ENCODE data around the gene GCN1.
"Not testable (repeated sequence)": the region's sequence is repeated elsewhere in the genome, so short reads cannot be mapped to it uniquely, and the experiment has no call there.

The GCN1 gene

GRCh38 chr12:120215766-120216735 is 21.5 kb upstream of the GCN1 start:
- no peak for DNase-seq (ENCODE audit: extremely low read depth in 1 of 2, low read depth in 1 of 2)

DNA sequence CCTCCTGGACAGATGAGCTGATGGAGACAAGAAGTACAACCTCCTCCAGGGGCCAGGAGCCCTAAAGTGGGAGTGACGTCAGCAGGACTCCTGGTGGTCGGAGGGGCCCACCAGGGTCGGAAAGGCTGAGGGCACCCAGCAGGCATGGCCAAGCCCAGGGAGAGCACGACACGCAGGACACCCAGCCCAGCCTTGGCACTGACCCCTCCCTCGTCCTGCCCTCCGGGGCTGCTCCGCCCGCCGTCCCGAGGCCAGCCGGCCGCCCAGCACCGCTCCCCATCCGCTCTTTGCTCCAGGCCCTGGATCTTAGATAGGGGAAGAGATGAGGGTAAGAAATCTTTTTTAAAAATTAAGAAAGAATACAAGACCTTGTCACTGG is 20.8 kb upstream of the GCN1 start:
- DNase-seq (ENCODE audit: extremely low read depth in 1 of 2, low read depth in 1 of 2): no peak

DNA sequence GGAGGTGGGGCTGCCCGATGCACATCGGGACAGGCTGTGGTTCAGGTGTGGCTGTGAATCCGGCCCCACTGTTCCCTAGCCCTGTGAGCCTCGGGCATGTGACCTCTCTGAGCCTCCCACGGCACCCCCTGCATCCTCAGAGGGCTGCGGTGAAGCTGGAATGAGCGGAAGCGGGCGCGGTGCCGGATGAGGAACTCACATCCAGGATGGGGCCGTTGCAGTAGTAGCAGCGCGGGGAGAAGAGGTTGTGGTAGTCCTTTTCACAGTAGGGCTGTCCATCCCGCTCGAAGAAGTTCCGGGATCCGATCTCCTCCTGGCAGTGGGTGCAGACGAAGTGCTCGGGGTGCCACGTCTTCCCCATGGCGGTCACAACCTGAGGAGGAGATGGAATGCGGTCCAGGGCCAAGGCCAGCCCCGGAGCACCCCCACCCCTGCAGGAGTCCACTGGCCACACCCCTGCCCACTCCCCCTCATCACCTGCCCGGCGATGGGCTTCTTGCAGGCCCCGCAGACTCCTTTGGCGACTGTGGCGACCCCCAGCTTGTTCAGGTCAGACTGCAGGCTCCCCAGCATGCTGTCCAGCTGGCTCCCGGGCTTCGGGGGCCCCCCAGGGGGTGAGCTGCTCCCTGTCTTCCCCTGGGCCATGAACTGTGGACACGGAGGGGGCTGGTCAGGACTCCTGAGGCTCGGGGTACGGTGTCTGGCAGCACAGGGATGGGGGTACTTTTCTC is 20.3 kb upstream of the GCN1 start:
- no peak for DNase-seq (ENCODE audit: extremely low read depth in 1 of 2, low read depth in 1 of 2)

DNA sequence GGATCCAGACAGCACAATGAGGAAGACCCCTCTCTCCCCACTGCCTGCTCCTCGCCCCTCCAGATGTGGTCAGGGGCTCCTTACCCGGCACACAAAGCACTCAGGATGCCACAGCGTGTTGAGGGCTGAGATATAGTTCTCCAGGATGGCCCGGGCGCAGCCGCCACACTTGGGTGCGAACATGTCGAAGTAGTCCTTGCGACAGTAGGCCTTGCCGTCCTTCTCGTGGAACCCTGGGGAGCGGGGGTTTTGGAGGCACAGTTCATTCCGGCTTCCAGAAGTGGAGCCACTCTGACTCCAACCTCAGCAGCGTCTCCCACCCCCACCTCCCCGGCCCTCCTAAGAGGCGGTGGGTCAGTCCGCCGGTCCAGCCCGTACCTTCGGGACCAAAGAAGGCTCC is 19.2 kb upstream of the GCN1 start:
- DNase-seq (ENCODE audit: extremely low read depth in 1 of 2, low read depth in 1 of 2): no peak

DNA sequence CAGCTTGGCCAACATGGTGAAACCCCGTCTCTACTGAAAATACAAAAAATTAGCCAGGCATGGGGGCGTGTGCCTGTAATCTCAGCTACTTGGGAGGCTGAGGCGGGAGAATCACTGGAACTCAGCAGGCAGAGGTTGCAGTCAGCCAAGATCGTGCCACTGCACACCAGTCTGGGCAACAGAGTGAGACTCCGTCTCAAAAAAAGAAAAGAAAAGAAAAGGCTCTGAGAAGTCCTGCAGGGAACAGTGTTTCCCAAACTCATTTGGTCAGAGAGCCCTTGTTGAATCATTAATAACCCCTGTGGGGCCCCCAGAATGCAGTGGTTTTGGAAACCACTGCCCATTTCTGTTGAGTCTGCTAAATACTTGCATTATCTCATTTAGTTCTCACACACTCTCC is 18.7 kb upstream of the GCN1 start:
- not testable (repeated sequence) for DNase-seq (ENCODE audit: extremely low read depth in 1 of 2, low read depth in 1 of 2)

- DNase-seq (ENCODE audit: extremely low read depth in 1 of 2, low read depth in 1 of 2): no peak
These were observed 17.8 kb upstream of the GCN1 start for GRCh38 chr12:120212301-120212700.

DNA sequence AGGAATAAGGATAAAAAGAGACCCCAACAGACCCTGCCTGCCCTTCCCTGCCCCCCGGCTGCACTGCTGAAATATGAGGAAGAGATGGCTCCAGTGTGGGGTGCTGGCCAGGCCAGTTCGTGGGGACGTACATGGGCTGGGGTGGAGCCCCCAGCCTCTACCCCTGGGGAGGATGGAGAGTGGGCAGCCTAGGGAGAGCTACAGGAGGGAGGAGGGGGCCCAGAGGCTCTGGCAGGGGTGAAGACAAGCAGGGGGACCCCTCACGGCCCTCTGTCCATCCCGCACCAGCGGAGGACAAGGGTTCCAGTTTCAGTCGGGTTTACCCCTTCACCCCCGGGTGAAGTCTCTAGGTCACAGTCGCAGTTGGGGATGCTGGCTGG is 17.4 kb upstream of the GCN1 start:
- no peak for DNase-seq (ENCODE audit: extremely low read depth in 1 of 2, low read depth in 1 of 2)

DNA sequence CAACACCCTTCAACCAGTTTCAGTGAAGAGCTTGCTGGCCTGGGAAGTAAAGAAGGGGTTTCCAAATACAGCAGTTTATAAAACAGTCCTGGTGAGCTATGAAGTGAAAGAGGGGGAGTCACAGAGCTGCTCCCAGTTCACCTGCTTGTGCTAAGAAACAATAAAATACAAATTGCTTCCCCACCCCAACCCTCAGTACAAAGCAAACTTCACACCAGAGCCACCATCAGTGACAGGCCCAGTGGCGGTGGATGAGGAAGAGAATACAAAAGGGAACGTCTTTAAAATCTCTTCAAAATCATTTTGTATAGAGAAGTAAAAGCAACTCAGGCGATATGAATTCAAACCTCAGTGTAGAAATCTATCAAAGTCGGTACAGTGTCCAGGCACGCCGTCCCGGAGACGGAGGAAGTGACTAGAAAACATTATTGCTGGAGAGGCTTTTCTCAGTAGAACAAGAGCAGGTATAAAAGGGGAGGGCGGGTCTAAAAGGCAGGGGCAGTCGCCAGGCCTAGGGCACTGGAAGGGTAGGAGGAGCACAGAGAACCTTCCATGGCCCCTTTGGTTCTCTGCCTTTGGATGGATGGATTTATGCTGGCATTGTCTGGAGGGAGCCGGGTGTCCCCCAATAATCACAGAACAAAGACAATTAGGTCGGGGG is 16.9 kb upstream of the GCN1 start:
- no peak for DNase-seq (ENCODE audit: extremely low read depth in 1 of 2, low read depth in 1 of 2)

- no peak for DNase-seq (ENCODE audit: extremely low read depth in 1 of 2, low read depth in 1 of 2)
These were observed 15.3 kb upstream of the GCN1 start for GRCh38 chr12:120209851-120210250.

DNA sequence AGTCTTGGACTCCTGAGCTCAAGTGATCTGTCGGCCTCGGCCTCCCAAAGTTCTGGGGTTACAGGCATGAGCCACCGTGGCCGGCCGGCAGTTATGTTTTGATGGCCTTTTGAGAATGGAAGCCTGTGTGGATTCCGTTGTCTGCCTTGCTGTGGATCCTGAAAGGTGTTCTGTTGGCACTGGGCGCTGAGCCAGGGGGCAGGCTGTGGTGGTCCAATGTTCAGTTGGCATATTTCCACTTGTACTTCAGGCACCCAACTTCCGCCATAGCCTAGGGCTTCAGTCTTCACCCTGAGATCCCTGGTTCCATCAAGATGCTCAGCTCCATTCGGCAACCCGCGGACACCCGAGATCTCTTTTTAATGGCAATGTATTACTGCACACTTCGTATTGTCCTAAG is 12.7 kb upstream of the GCN1 start:
- no peak for DNase-seq (ENCODE audit: extremely low read depth in 1 of 2, low read depth in 1 of 2)

DNA sequence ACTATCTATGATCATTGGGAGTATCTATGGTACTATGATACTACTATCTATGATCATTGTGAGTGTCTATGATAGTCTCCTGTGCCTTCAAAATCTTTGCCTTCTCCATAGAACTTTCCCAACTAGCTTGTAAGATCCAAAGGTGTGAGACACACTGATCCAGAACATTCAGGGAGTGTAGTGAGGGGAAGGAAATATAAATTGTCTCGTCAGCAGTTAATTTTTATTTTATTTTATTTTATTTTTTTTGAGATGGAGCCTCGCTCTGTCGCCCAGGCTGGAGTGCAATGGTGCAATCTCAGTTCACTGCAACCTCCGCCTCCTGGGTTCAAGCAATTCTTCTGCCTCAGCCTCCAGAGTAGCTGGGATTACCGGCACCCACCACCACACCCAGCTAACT is 12.3 kb upstream of the GCN1 start:
- not testable (repeated sequence) for DNase-seq (ENCODE audit: extremely low read depth in 1 of 2, low read depth in 1 of 2)

GRCh38 chr12:120206228-120206627 is 11.7 kb upstream of the GCN1 start:
- no peak for DNase-seq (ENCODE audit: extremely low read depth in 1 of 2, low read depth in 1 of 2)

DNA sequence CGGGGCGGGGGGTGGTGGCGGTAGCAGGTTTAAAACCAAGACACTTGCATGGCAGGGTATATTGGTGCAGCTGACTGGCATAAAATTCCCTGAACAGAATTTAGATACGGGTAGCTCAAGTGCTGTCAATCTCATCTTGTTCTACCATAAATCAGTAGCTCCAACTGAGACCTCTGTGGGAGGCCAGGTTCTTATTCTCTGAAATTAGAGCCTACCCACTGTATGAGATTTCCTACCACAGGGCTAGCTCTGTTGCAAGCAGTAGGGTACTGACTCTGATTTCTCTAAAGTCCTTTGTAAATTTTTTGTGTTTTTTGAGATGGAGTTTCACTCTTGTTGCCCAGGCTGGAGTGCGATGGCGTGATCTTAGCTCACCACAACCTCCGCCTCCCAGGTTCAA is 9.7 kb upstream of the GCN1 start:
- no peak for DNase-seq (ENCODE audit: extremely low read depth in 1 of 2, low read depth in 1 of 2)

DNA sequence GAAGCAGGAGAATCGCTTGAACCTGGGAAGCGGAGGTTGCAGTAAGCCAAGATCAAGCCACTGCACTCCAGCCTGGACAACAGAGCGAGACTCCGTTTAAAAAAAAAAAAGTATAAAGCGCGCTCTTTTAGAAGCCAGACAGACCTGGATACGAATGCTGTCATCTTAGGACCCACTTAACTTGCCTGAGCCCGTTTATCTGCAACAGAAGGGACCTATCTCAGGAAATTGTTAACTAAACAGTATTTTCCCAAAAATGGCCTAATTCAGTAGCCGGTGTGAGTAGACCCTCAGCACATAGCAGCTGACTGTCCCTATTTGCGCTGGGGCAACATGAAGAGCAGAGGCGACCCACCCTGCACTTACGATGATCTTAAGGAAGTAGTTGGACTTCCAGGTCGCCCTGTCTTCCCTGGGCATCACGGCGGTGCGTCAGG is 5.9 kb upstream of the GCN1 start:
- DNase-seq (ENCODE audit: extremely low read depth in 1 of 2, low read depth in 1 of 2): no peak

DNA sequence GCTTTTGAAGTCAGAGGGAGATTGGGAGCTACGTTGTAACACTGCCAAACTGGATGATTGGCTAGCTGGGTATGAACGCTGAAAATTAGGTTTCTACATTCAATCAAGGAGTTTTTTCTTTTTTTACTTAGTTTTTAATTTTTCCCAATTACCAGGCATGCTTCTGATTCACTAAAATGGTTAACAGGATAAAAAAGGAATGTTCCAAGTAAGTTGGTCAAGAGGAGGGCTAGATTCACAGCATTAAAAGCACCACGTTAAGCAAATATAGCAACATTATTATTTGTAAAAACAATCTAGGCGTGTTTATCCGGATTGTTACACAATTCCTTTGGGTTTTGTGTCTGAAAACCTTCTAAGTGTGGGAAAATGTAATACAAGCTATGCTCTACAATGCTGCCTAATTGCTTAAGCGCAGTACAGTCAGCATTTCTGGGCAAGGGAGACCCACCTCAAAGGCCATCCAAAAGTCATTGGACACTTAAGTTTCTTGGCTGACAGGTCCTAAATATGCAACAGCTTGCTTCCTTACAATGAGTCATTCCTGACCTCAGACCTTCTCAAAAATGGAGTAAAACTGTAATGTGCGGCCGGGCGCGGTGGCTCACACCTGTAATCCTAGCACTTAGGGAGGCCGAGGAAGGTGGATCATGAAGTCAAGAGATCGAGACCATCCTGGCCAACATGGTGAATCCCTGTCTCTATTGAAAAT is 5.2 kb upstream of the GCN1 start:
- no peak for DNase-seq (ENCODE audit: extremely low read depth in 1 of 2, low read depth in 1 of 2)

GRCh38 chr12:120199025-120199424 is 4.5 kb upstream of the GCN1 start:
- DNase-seq (ENCODE audit: extremely low read depth in 1 of 2, low read depth in 1 of 2): no peak

GRCh38 chr12:120197542-120197887 is 3.0 kb upstream of the GCN1 start:
- no peak for DNase-seq (ENCODE audit: extremely low read depth in 1 of 2, low read depth in 1 of 2)

DNA sequence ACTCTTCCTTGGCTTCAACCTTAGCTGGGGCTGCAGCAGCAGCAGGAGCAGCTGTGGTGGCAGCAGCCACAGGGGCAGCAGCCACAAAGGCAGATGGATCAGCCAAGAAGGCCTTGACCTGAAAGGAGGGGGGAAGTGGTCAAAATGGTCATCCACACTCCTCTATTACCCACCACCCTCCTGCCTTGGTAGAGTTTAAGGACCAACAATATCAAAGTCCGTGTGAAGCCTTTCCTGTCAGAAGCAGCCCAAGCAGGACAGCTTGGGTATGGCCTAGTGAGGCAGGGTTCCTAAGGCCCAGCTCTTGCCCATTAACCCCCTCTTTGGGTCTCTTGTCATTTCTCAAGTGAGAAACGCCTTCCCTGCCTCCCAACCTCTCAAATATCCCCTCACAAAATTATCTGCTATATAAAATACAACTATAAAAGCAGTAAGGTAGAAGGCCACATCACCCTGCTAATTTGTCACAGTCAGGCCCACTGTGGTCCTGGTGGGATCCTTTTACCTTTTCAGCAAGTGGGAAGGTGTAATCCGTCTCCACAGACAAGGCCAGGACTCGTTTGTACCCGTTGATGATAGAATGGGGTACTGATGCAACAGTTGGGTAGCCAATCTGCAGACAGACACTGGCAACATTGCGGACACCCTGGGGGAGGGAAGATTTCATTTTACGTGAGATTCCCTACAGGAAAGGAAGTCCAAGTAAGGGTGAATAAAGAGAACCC is 2.5 kb upstream of the GCN1 start:
- DNase-seq (ENCODE audit: extremely low read depth in 1 of 2, low read depth in 1 of 2): not testable (repeated sequence)

DNA sequence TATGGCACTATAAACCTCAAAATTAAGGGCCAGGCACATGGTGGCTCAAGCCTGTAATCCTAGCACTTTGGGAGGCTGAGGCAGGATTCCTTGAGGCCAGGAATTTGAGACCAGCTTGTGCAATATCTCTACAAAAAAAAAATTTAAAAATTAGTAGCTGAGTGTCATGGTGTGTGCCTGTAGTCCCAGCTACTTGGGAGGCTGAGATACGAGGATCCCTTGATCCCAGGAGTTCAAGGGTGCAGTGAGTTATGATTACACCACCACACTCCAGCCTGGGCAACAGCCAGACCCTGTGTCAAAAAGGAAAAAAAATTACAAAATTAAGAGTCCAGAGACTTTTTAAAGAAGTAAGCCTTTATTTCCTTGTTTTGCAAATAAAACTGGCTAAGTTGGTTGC is 1.8 kb upstream of the GCN1 start:
- no peak for DNase-seq (ENCODE audit: extremely low read depth in 1 of 2, low read depth in 1 of 2)

- no peak for DNase-seq (ENCODE audit: extremely low read depth in 1 of 2, low read depth in 1 of 2)
These were observed 335 bp downstream of the GCN1 start for GRCh38 chr12:120194226-120194533.

GRCh38 chr12:120193286-120193685 is 1.2 kb downstream of the GCN1 start:
- not testable (repeated sequence) for DNase-seq (ENCODE audit: extremely low read depth in 1 of 2, low read depth in 1 of 2)
